K562 (cell line): Measurements from ENCODE around the gene FBXW7. TPM values are rescaled to one million over a fixed set of nuclear protein-coding genes. Genes with fewer than 3 reads are reported as not detected.

Experiments used
- AFF4 ChIP-seq: sonication (generic); formaldehyde crosslinking; IDR thresholded peaks from 2 replicates; pipeline ENCODE4 v1.8.0; 2023; ENCODE audit warnings: mild to moderate bottlenecking, missing genetic modification reagents
- CTCF ChIP-seq, 3 experiments: IDR thresholded peaks in 2 of 3; conservative IDR thresholded peaks in 1 of 3; 2 replicates each; pipeline ENCODE4 v1.5.1; 2011 to 2012; ENCODE audit warnings: low read length in 3 of 3, mild to moderate bottlenecking in 3 of 3, control low read depth in 2 of 3, improper control_type of control experiment in 1 of 3, inconsistent platforms in 1 of 3, low read depth in 1 of 3, mixed read lengths in 1 of 3, moderate library complexity in 1 of 3; ENCODE audit not compliant: insufficient read depth in 2 of 3
- ETV6 ChIP-seq, 3 experiments: fragments of 150-350 bp in 1 of 3; sonication (generic) in 1 of 3; formaldehyde crosslinking in 1 of 3; IDR thresholded peaks; 2 replicates each; pipeline versions ENCODE4 v1.6.1 to v1.8.0; 2014 to 2022; ENCODE audit warnings: borderline replicate concordance in 2 of 3, low read depth in 2 of 3, antibody characterized with exemption in 1 of 3, low read length in 1 of 3, mild to moderate bottlenecking in 1 of 3, missing genetic modification reagents in 1 of 3
- KLF16 ChIP-seq: IDR thresholded peaks from 2 replicates; pipeline ENCODE4 v1.6.1; 2016; ENCODE audit warnings: antibody characterized with exemption
- OTX1 ChIP-seq: fragments of 450-650 bp; formaldehyde crosslinking; IDR thresholded peaks from 2 replicates; pipeline ENCODE4 v1.4.0; 2022; ENCODE audit warnings: mild to moderate bottlenecking
- POLR3G ChIP-seq: IDR thresholded peaks from 2 replicates; pipeline ENCODE4 v1.6.1; 2011; ENCODE audit not compliant: insufficient read length, insufficient replicate concordance; ENCODE audit errors: extremely low read depth
- PTBP1 ChIP-seq: fragments of 200-400 bp; formaldehyde crosslinking; IDR thresholded peaks from 2 replicates; pipeline ENCODE4 v1.6.1; 2017; ENCODE audit warnings: low read depth, low read length
- RAD21 ChIP-seq, 2 experiments: fragments of 250-450 bp in 1 of 2; fragments of 450-650 bp in 1 of 2; sonication (Bioruptor Pico) in 1 of 2; formaldehyde crosslinking in 1 of 2; IDR thresholded peaks in 1 of 2; conservative IDR thresholded peaks in 1 of 2; 2 replicates each; pipeline versions ENCODE4 v1.4.0 to v1.8.0; 2020 to 2022; ENCODE audit warnings: mild to moderate bottlenecking in 2 of 2, moderate library complexity in 1 of 2
- RB1 ChIP-seq: fragments of 450-650 bp; IDR thresholded peaks from 2 replicates; pipeline ENCODE4 v1.6.1; 2017; ENCODE audit warnings: low read depth, mild to moderate bottlenecking
- RHOXF2B ChIP-seq: fragments of 250-450 bp; sonication (Bioruptor Pico); conservative IDR thresholded peaks from 2 replicates; pipeline ENCODE4 v1.5.1; 2021
- SMARCA5 ChIP-seq: fragments of 450-650 bp; IDR thresholded peaks from 2 replicates; pipeline ENCODE4 v1.6.1; 2016
- SPI1 ChIP-seq: IDR thresholded peaks from 2 replicates; pipeline ENCODE4 v1.6.1; 2011; ENCODE audit warnings: low read depth, low read length, control low read depth, borderline replicate concordance
- TAL1 ChIP-seq: fragments of 450-650 bp; IDR thresholded peaks from 2 replicates; pipeline ENCODE4 v1.6.1; 2016; ENCODE audit warnings: mild to moderate bottlenecking
- TCF15 ChIP-seq: fragments of 250-450 bp; sonication (Bioruptor Pico); IDR thresholded peaks from 2 replicates; pipeline ENCODE4 v1.8.0; 2022; ENCODE audit warnings: moderate library complexity, mild to moderate bottlenecking, inconsistent platforms
- TRIM28 ChIP-seq: fragments of 450-650 bp; IDR thresholded peaks from 2 replicates; pipeline ENCODE4 v1.6.1; 2017
- ZKSCAN3 ChIP-seq: fragments of 250-450 bp; sonication (Bioruptor Pico); IDR thresholded peaks from 2 replicates; pipeline ENCODE4 v1.4.0; 2020
- ZKSCAN8 ChIP-seq: fragments of 200-800 bp; sonication (Bioruptor generic); IDR thresholded peaks from 2 replicates; pipeline ENCODE4 v1.6.1; 2016; ENCODE audit warnings: missing genetic modification characterization, missing compliant biosample characterization
- ZNF174 ChIP-seq: fragments of 250-450 bp; sonication (Bioruptor Pico); IDR thresholded peaks from 2 replicates; pipeline ENCODE4 v1.4.0; 2020; ENCODE audit warnings: mild to moderate bottlenecking
- ZNF282 ChIP-seq: sonication (generic); formaldehyde crosslinking; IDR thresholded peaks from 2 replicates; pipeline ENCODE4 v1.8.1; 2023; ENCODE audit warnings: missing genetic modification reagents
- ZNF436 ChIP-seq: fragments of 250-450, 450-650 bp; sonication (Bioruptor Pico); formaldehyde crosslinking; IDR thresholded peaks from 2 replicates; pipeline ENCODE4 v1.7.0; 2020; ENCODE audit warnings: mild to moderate bottlenecking
- polyA plus RNA-seq, 8 experiments: library from polyadenylated mRNA; depleted of rRNA in 4 of 8; stranded (reverse) in 5 of 8; unstranded in 3 of 8; fragments of >200 nt; fragmentation: Nextera tagmentation in 2 of 8; fragmentation: Illumina TruSeq in 1 of 8; extraction: Ambion mirVana in 2 of 8; extraction: Trizol in 1 of 8; gene quantifications; 2 replicates each; pipeline versions ENCODE4 v1.2.1 to v1.2.3, GENCODE V29; 2011 to 2014; ENCODE audit warnings: inconsistent platforms in 1 of 8, missing spikeins in 1 of 8
- total RNA-seq, 7 experiments: library from RNA; depleted of rRNA in 6 of 7; stranded (reverse); fragments of >200 nt in 6 of 7; fragmentation: Illumina TruSeq in 2 of 7; extraction: Trizol in 2 of 7; gene quantifications; 2 replicates each; pipeline versions ENCODE4 v1.2.1 to v1.2.3, GENCODE V29; 2011 to 2021; ENCODE audit warnings: low replicate concordance in 1 of 7
- TF ChIP-seq, protein P1 (sequence below): fragments of 450-650 bp; IDR thresholded peaks from 2 replicates; pipeline ENCODE4 v1.7.0; 2016; ENCODE audit warnings: borderline replicate concordance

FBXW7 gene
- total and polyA plus RNA-seq, 9 of the 15 experiments (the other 6 are each of a cell fraction or from before 2014, with no cell fraction given) = 6.8 to 44.2 (median 16.4) TPM

GRCh38 chr4:152512483-152512882 is 23.4 kb downstream of the FBXW7 start (continued):
- TF ChIP-seq AFF4 (no peak), SPI1 (0 out of 2 replicates have a peak, but pooled peaks have one; percentile 34), ZNF282 (CRISPR knock-in tag) (no peak), PTBP1 (no peak), POLR3G (no peak), TAL1 (no peak), RHOXF2B (CRISPR knock-in tag) (no peak), RB1 (no peak), ETV6 (IDR thresholded peaks at IDR 0.05; ENCODE audit: borderline replicate concordance in 1 of 2, low read depth in 2 of 2, low read length in 1 of 2) (peak in 1 of 2 experiments; percentile 67; a peak in 1 of 4 replicates), ETV6 (CRISPR knock-in tag; IDR thresholded peaks at IDR 0.05; ENCODE audit: borderline replicate concordance) (no peak), ZKSCAN8 (CRISPR knock-in tag) (no peak), TRIM28 (no peak), CTCF (IDR thresholded peaks at IDR 0.05 in 2 of 3, conservative IDR thresholded peaks at IDR 0.05 in 1 of 3; ENCODE audit: insufficient read depth in 2 of 3, low read depth in 1 of 3, low read length in 3 of 3) (no peak), KLF16 (no peak), TCF15 (CRISPR knock-in tag) (no peak), ZNF174 (no peak), ZNF436 (CRISPR knock-in tag) (no peak), OTX1 (CRISPR knock-in tag) (no peak), ZKSCAN3 (CRISPR knock-in tag) (no peak), SMARCA5 (no peak), RAD21 (CRISPR knock-in tag; conservative IDR thresholded peaks at IDR 0.05 in 1 of 2, IDR thresholded peaks at IDR 0.05 in 1 of 2) (no peak)
- TF ChIP-seq, protein P1, sequence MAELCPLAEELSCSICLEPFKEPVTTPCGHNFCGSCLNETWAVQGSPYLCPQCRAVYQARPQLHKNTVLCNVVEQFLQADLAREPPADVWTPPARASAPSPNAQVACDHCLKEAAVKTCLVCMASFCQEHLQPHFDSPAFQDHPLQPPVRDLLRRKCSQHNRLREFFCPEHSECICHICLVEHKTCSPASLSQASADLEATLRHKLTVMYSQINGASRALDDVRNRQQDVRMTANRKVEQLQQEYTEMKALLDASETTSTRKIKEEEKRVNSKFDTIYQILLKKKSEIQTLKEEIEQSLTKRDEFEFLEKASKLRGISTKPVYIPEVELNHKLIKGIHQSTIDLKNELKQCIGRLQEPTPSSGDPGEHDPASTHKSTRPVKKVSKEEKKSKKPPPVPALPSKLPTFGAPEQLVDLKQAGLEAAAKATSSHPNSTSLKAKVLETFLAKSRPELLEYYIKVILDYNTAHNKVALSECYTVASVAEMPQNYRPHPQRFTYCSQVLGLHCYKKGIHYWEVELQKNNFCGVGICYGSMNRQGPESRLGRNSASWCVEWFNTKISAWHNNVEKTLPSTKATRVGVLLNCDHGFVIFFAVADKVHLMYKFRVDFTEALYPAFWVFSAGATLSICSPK = no peak
